GM21737 (cell line): Measurements from ENCODE around the gene RUNDC3A.

Experiments
- ATAC-seq: cut with Tn5 transposase; IDR thresholded peaks from one replicate; pipeline ENCODE4 v1.9.1; 2021; ENCODE audit warnings: mild to moderate bottlenecking, moderate library complexity; ENCODE audit not compliant: unreplicated experiment

Gene RUNDC3A

GRCh38 chr17:44308320-44308818 lies at the start of gene RUNDC3A:
TSS of gene RUNDC3A (plus strand) at chr17:44308601. CDS start at chr17:44308833, 232 bp downstream.
- ATAC-seq: no peak

- no peak for ATAC-seq
These were observed 49.5 kb upstream of the RUNDC3A start for GRCh38 chr17:44258811-44259351.

DNA sequence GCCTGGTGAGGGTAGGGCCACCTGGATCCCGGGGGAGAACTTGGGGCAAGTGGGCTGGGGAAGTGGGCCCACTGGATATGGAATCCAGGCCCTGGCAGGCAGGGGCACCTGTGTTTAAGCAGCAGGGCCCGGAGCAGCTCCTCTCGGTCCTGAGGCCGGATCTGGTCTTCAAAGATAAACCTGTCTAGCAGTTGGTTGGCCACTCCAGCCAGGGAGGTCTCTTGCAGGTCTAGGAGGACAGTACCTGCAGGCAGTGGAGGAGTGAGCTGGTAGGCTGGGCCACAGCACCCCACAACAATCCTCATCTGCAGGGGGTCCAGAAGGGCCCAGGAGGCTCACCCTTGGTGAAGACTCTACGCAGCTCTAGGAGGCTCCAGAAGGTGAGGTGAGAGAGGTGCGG lies 48.1 kb upstream of the RUNDC3A start:
- no peak for ATAC-seq

DNA sequence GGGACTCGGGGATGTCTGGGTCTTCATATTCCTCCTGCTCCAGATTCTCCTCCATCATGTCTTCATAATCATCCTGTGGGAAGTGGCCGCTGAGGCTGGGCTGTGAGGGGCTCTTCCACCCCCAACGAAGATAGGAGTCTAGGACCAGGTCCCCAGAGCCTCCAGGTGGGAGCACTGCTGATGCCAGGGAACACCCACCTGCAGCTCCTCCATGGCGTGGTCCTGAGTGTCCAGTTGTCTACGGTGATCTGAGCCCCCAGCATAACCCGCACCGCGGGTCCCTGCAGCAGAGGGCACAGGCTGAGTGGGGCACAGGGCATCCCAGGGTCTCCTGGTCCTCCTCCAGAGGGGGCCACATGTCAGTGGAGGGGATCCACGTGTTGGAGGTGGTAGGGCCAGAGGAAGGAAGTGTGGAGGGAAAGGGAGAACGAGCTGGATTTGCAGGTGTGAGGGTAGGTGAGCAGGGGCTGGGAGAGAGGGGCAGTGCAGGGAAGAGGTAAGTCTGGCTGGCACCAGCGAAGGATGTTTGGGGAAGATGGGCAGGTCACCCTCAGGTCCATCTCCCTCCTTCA lies 45.7 kb upstream of the RUNDC3A start:
- ATAC-seq: no peak

DNA sequence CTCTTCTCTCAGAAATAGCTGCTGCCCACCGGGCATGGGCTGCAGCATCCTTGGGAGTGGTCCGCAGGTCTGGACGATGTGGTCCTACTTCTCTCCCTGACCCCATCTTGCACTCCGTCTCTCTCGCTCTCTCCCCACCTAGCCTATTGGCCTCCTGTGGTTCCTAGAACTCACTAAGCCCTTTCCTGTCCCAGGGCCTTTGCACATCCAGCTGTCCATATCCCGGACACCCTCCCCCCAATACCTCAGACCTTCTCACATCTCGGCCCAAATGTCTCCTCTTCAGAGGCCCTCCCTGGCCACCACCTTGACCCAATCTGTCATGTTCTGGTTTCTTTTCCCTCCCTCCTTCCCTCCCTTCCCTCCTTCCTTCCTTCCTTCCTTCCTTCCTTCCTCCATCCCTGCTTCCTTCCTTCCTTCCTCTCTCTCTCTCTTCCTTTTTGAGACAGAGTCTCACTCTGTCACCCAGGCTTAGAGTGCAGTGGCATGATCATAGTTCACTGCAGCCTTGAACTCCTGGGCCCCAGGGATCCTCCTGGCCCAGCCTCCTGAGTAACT lies 45.0 kb upstream of the RUNDC3A start:
- ATAC-seq: no peak

- ATAC-seq: no peak
These were observed 41.8 kb upstream of the RUNDC3A start for GRCh38 chr17:44266402-44267164.

DNA sequence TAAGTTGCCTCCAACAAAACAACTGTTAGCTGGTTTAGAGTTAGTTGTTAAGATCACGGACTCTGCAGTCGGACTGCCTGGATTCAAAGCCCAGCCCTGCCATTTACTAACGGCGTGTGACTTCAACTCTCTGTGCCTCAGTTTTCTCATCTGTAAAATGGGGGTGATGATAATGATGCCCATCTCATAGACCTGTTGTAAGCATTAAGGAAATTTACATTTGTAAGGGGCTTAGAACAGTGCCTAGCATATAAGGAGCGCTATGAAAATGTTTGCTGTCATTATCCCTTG lies 41.3 kb upstream of the RUNDC3A start:
- no peak for ATAC-seq

DNA sequence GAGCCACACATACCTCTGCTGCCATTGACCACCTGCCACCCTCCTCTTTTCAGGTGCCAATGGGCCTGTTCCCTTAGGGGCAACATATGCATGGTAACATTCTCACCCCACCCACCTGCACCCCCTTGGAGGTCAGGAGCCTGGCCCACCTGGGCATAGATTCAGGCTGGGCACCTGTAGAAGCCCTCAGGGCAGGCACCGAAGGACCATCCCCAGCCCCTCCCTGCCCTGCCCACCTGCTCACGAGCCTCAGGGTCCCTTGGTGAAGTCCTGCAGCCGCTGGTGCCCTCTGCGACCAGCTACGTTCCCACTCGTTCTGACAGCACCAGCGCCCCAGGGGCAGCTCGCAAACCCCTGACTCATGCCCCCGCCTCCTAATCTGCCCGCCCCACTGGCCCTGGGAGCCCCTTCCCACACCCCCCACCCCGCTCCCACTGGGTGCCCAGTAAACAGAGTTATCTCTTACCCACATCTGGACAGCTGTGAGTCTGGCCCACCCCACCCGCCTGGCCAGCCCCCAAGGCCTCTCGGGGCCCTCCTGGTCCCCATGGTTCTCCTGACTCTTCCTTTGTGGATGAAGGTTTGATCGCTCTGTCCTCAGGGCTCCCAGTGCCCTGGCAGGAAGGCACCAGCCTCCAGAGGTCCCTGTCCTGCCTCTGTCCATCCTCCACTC lies 40.4 kb upstream of the RUNDC3A start, which contains the start of gene SLC4A1:
Gene SLC4A1, minus strand, starts transcription at position 318 of the 673 bp plus-strand sequence. CDS start 5,269 bp downstream, outside the sequence.
- ATAC-seq: no peak

GRCh38 chr17:44268709-44269534 lies 39.5 kb upstream of the RUNDC3A start:
- no peak for ATAC-seq

DNA sequence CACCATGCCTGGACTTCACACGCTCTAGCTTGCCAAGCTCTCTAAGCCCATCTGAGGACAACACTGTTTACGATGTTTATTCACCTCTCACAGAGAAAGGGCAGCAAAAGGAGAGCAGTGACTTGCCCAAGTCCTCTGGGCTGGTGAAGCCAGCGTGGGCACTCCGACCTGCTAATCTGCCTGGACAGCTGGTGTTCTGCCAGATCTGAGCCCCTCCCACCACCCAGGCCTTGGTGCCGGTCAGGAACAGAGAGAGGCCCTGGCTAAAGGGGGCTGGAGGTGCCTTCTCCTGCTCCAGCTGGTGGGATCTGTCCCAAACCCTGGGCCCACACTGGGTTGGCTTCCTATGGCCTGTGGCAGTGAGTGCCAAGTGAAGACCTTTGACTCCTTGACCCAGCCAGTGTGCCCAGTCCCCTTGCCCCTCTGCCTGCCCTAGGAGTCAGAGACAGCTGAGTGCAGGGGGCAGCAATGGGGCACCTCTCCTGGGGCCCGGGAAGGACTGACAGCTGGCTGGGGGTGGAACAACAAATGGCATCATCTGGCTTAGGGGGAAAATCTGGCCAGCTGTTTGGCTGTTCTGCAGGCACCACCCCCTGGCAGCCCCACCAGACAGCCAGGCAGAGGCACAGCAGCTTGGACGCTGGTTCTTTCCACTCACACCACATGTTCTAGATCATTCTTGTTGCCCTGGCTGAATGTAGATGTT lies 38.7 kb upstream of the RUNDC3A start:
- no peak for ATAC-seq

- no peak for ATAC-seq
These were observed 36.0 kb upstream of the RUNDC3A start for GRCh38 chr17:44272321-44272951.

DNA sequence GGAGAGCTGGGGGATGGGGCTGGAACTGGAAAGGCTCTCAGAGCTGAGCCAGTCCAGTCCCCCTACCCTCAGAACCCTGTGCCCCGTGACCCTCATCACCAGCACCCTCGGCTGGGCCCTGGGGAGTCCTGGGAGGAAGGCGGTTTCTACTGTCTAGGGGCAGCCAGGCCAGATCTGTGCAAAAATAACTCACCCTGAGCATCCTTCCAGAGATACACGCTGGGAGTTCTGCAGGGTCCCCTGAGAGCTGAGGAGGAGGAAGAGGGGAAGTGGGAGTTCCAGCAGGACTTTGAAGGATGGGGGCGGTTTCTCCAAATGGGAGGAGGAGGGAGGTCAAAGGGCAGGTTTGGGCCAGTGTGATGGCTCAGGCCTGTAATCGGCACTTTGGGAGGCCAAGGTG lies 35.4 kb upstream of the RUNDC3A start:
- no peak for ATAC-seq

- no peak for ATAC-seq
These were observed 34.8 kb upstream of the RUNDC3A start for GRCh38 chr17:44273607-44274006.

GRCh38 chr17:44277976-44278375 lies 30.4 kb upstream of the RUNDC3A start:
- ATAC-seq: no peak

GRCh38 chr17:44279346-44279665 lies 29.1 kb upstream of the RUNDC3A start:
- ATAC-seq: no peak

- ATAC-seq: peak; percentile 86
These were observed 28.6 kb upstream of the RUNDC3A start for GRCh38 chr17:44279666-44280391.

- no peak for ATAC-seq
These were observed 27.9 kb upstream of the RUNDC3A start for GRCh38 chr17:44280392-44280937.

- no peak for ATAC-seq
These were observed 26.8 kb upstream of the RUNDC3A start for GRCh38 chr17:44281570-44281969.

- no peak for ATAC-seq
These were observed 26.1 kb upstream of the RUNDC3A start for GRCh38 chr17:44282264-44282663.
